ENCODE data around the gene ARL14.

The ARL14 gene
- 0 to 0.04 reads per million in 2 experiments for total RNA-seq

DNA sequence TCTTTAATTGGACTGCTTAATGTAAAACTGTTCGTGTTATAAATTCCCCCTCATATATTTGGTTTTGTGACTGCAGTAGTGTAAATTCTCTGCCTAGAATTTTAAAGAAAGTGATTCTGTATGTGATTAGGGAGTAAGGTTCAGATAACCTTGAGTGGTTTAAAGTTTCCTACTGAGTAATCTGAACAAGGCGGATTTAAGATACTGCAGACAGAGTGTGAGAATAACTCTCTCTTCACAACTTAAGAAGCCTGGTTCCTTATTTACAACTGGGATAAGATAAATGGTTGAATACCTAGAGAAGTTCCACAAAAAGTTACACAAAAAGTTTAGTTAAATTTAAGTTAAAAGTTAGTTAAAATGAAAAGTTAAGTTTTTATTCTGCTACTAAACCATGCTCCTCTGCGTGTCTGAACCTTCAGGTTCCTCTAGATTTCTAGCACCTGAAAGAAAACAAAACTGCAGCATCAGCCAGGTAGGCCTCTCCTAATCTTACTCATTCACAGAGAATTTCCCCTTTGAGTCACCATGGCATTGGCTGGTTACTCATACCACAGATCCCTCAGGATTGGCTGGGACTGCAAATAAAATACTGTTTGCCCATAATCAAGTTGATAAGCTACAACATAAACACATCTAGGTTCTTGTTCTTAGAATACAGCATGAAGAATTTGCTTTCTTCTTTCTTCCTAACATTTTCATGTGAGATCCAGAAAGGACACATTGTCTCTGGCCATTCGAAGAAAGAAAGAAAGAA, at the start of gene ARL14:
Gene ARL14 (plus strand): TSS at position 614 of the 757 bp plus-strand sequence. CDS start 187 bp downstream, outside the sequence.
- DNase-seq (ENCODE audit: low read depth): no peak

GRCh38 chr3:160629491-160629890, 47.5 kb upstream of the ARL14 start:
- no peak for DNase-seq (ENCODE audit: low read depth)

GRCh38 chr3:160633361-160634083, 43.4 kb upstream of the ARL14 start:
- DNase-seq (ENCODE audit: low read depth): no peak

- no peak for DNase-seq (ENCODE audit: low read depth)
These were observed 41.7 kb upstream of the ARL14 start for GRCh38 chr3:160635213-160635612.

GRCh38 chr3:160637086-160637485, 39.9 kb upstream of the ARL14 start:
- DNase-seq (ENCODE audit: low read depth): no peak

GRCh38 chr3:160638184-160638583, 38.8 kb upstream of the ARL14 start:
- DNase-seq (ENCODE audit: low read depth): no peak

- DNase-seq (ENCODE audit: low read depth): no peak
These were observed 35.2 kb upstream of the ARL14 start for GRCh38 chr3:160641665-160642309.

DNA sequence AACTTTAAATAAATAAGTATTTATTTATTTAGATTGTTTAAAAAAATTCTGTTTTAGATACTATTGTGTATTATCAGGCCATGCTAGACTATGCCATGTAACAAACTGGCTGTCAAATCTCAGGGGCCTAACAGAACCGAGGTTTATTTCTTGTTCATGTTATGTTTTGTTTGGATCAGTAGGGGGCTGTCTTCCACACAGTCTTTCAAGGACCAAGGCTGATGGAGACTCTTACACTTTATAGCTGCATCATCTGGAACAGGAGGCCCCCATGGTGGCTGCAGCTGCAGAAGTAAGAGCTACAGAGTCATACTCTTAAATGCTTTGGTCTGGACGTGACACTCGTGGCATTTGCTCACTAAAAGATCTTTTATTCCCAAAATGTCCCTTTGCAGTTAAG, 33.0 kb upstream of the ARL14 start:
- no peak for DNase-seq (ENCODE audit: low read depth)

GRCh38 chr3:160644491-160644890, 32.5 kb upstream of the ARL14 start:
- no peak for DNase-seq (ENCODE audit: low read depth)

DNA sequence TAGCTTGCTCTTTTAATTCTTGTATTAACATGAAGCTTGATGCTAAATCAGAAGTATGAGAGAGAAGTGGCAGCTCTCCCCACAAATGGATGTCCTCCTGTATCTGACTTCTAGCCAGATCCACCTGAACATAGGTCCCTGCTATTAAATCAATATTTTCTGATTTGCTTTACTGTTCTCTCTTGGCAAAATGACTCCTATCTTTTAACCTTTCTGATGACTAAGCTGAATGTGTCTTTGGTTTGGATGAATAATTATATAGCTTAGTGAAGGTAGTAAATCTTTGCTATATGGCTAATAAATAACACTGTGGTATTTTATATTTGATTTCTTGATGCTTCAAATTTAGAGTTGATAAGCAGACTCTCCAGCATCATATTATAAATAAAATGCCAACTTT, 28.3 kb upstream of the ARL14 start:
- no peak for DNase-seq (ENCODE audit: low read depth)

DNA sequence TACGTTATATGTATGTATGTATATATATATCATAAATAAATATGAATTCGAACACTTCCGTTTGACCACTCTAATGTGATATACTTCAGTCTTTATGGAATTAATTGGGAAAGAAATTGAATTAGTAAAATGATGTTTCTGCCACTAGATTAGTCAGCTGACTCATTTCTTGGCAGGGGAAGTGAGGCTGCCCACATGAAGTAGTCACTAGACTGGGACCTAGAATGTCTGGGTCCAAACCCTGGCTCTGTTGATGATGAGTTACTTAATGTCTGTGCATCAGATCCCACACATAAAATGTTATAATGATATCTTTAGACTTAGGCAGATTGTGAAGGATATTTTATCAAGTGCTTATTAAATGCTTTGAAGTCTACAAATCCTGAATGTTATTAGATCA, 27.4 kb upstream of the ARL14 start:
- no peak for DNase-seq (ENCODE audit: low read depth)

- no peak for DNase-seq (ENCODE audit: low read depth)
These were observed 23.4 kb upstream of the ARL14 start for GRCh38 chr3:160653512-160653911.

GRCh38 chr3:160660902-160661301, 16.1 kb upstream of the ARL14 start:
- DNase-seq (ENCODE audit: low read depth): no peak

DNA sequence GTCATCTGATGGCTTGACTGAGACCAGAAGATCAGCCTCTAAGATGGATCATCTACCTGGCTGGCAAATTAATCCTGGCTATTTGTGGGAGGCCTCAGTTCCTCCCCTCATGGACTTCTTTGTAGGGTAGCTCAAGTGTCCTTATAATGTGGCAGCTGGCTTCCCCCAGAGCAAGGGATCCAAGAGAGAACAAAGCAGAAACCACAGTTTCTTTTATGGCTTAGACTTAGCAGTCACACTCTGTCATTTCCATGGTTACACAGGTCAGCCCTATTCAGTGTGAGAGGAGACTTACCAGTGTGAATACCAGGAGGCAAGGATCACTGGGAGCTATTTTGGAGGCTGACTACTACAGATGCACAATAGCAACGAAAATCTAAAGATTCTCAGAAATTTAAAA, 15.3 kb upstream of the ARL14 start:
- DNase-seq (ENCODE audit: low read depth): no peak

DNA sequence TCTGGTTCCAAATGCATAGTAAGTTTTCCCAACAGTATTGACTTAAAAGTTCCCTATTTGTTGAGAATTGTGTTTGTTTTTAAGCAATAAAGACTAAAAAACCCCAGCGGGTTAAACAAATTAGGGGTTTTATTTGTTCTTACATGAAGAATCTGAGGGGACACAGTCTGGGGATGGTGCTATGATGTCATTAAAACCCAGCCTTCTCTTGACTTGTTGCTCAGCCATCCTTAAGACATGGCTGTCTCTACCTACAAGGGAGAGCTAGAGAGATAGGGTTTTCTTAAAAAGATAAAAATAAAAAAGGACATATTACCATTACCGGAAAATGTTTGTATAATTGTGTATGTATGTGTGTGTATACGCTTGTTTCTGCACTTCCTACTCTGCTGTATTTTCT, 11.7 kb upstream of the ARL14 start:
- DNase-seq (ENCODE audit: low read depth): no peak

DNA sequence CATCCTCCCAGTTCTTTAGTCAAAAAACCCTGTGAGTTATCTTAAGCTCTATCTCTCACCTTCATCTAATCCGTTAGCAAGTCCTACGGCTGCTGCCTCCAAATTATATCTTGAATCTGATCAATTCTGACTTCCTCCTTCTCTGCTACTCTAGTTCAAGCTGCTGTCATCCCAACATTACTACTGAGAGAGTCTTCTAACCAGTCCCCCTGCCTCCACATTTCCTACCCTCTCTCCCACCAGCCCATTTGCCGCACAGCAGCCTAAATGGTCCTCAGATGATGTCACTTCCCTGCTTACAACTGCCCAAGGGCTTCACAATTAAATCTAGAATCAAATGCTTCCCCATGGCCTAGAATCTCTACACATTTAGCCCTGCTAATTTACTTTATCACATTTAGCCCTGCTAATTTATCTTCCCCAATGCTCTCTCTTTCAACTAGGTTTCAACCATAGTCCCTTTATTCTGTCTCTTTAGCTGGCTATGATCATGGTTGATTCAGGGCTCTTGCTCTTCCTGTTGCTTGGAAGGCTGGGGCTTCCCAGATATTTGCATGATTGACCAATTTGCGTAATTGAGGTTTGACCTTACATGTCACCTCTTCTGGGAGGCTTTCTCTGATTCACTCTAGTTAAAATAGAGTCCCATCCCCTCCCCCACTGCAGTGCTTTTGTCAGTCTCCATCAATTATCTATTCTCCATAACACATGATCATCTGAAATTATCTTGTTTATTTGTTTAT, 11.0 kb upstream of the ARL14 start:
- DNase-seq (ENCODE audit: low read depth): no peak

DNA sequence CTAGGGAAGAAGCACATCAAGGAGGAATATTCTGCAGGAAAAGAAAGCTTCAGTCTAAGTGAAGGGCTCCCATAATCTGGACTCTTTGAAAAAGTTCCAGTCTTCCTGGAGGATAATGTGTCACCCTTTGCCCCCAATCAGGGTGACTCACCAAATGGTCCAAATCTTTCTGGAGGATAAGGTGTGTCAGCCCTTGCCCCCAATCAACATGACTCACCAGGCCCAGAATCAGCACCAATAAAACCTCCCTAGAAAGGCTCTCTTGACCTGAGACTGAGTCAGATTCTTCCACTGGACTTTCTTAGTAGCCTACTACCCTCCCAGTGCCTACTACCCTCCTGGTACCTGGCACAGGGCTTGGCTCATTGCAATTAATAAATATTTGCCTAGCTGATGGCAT, 9.5 kb upstream of the ARL14 start:
- DNase-seq (ENCODE audit: low read depth): no peak

GRCh38 chr3:160668454-160668853, 8.5 kb upstream of the ARL14 start:
- DNase-seq (ENCODE audit: low read depth): no peak

DNA sequence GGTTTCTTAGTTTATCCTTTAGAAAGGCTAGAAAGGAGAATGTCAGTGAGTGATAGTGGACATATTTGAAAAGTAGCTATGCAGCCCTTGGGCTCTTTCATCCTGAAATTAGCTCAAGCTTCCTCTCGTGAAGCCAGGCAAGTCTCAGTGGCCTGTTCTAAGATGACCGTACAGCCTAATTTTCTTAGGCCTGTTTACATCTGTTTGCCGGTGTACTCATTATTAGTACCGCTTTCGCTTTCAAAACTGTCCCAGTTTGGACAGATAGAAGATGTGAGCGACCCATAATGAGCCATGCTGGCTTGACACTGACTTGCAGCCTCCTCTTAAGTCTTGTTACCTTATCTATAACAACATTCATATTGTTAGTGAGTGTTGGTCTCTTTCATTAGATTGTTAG, 5.7 kb upstream of the ARL14 start:
- no peak for DNase-seq (ENCODE audit: low read depth)

DNA sequence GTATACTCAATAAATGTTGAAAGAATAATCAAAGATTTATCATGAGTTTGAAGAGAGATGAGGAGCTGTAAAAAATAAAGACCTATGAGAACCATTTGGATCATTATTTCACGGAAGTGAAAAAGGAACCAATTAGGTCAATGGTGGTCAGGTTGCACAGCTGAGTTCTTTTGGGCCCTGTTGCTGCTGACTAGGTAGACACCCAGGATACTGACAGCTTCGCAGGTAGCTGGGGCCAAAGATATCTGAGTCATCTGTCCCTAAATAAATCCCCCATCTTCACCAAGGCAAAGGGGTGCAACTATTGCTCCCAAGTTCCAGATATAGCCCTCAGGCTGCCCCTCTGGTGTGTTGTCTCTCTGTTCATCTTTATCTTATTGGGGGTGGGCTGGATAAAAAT, 5.0 kb upstream of the ARL14 start:
- DNase-seq (ENCODE audit: low read depth): no peak

DNA sequence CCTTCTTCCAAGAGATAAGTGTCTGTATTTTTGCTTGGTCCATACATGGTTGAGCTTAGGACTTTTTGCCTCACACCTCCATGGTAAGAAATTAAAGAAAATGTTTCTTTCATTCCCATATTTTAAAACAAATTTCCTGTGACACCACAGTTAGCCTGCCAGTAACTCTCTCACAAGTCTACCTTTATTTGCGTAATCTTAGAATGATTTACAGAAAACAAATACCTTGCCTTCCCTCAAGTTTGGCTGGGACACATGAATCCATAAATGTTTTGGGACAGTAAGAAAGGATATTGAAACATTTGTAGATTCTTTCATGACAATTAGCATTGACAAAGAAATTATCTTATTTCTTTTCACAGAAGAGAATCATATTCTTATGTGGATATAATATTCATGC, 3.8 kb upstream of the ARL14 start:
- no peak for DNase-seq (ENCODE audit: low read depth)

DNA sequence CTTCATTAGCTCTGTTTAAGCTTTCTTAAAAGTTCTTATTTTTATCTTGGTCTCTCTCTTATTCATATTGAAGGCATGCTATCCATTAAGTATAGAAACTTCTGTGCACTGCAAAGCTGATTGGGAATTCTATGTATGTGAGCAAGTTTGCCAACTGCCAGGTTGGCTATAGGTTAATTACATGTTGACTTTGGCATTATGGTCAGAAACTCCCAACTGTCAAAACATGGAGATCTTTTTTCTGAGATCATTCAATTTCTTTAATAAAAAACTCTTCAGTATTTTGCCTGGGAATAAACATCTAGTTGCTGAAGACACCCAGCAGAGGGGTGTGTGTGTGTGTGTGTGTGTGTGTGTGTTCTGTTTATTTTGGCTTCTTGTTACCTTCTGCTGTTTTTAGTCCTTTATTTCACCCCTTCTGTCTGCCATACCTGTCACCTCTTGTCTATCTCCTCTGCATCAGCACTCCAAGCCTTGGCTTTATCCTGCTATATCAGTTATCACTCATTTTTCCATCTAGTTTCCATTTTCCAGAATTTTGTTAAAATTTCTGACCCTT, 1.3 kb upstream of the ARL14 start:
- no peak for DNase-seq (ENCODE audit: low read depth)
